Transverse colon (tissue), 4 donors: Measurements from ENCODE around the gene DCP1B. TPM values are rescaled to one million over a fixed set of nuclear protein-coding genes. Genes with fewer than 3 reads are reported as not detected.

Experiments
- DNase-seq: peaks from one replicate; pipeline ENCODE4 v3.0.0-alpha.2; 2019
- H3K27ac ChIP-seq, 4 donors: fragments of 200-600 bp; sonication (generic); 2 replicates each; pipeline ENCODE4 v1.5.1; 2016 to 2018; ENCODE audit warnings: inconsistent platforms in 4 of 4
- H3K27me3 ChIP-seq: fragments of 200-600 bp; sonication (generic); 2 replicates; pipeline ENCODE4 v1.5.1; 2017; ENCODE audit warnings: inconsistent platforms
- H3K36me3 ChIP-seq, 4 donors: fragments of 200-600 bp; sonication (generic); 2 replicates each; pipeline ENCODE4 v1.5.1; 2017 to 2019; ENCODE audit warnings: inconsistent platforms in 4 of 4
- H3K4me1 ChIP-seq, 4 donors: fragments of 200-600 bp; sonication (generic); 2 replicates each; pipeline ENCODE4 v1.5.1; 2017 to 2020; ENCODE audit warnings: inconsistent platforms in 4 of 4
- H3K4me3 ChIP-seq, 4 donors: fragments of 200-600 bp; sonication (generic); 1 replicate in 1 of 4; 2 replicates in 3 of 4; pipeline versions ENCODE4 v1.5.1 to v1.6.1; 2017 to 2019; ENCODE audit warnings: inconsistent platforms in 4 of 4
- H3K9me3 ChIP-seq, 2 donors: fragments of 200-600 bp; sonication (generic); 2 replicates each; pipeline ENCODE4 v1.5.1; 2017 to 2019; ENCODE audit warnings: inconsistent platforms in 2 of 2
- EP300 ChIP-seq: sonication (generic); formaldehyde crosslinking; IDR thresholded peaks from one replicate; pipeline ENCODE4 v1.6.1; 2017; ENCODE audit warnings: antibody characterized with exemption, low read depth
- POLR2A ChIP-seq: fragments of 450-650 bp; IDR thresholded peaks from one replicate; pipeline ENCODE4 v1.6.1; 2016; ENCODE audit warnings: antibody characterized with exemption, mild to moderate bottlenecking, moderate library complexity
- POLR2AphosphoS5 ChIP-seq, 3 donors: sonication (generic); formaldehyde crosslinking; IDR thresholded peaks; one replicate each; pipeline ENCODE4 v1.6.1; 2016; ENCODE audit warnings: antibody characterized with exemption in 3 of 3
- WGBS, 2 donors: methylation state at CpG; one replicate each; pipeline ENCODE4 v1.1.5; 2018; ENCODE audit warnings: low coverage in 1 of 2; 5-methylcytosine and 5-hydroxymethylcytosine counted together
- in situ Hi-C, 4 donors: fragments of 200-750 bp; cut with MboI; loops; one replicate each; pipeline versions ENCODE4 v1.15.0 to v1.15.1; 2017; ENCODE audit warnings: low sequenced_read_pairs in 3 of 4, low pct_ligation_motif_present in 1 of 4, low pct_unique_long_range_greater_than_20kb in 1 of 4
- intact Hi-C: fragments of 100-400 bp; cut with DNase I; formaldehyde crosslinking; loops from one replicate; pipeline ENCODE4 v1.15.1; 2023; ENCODE audit warnings: low total_unique reads
- total RNA-seq, 4 donors: library from RNA; depleted of rRNA; stranded (reverse); fragments of >200 nt; gene quantifications; one replicate each; pipeline ENCODE4 v1.1.0, GENCODE V29; 2016
- TF ChIP-seq, protein P1 (sequence below), 5 experiments: fragments of 200-600 bp in 3 of 5; fragments of 450-650 bp in 2 of 5; sonication (generic) in 3 of 5; IDR thresholded peaks; 1 replicate in 2 of 5; 2 replicates in 3 of 5; pipeline ENCODE4 v1.5.1; 2016 to 2017; ENCODE audit warnings: antibody characterized with exemption in 5 of 5, inconsistent platforms in 3 of 5, mild to moderate bottlenecking in 2 of 5, moderate library complexity in 1 of 5

The DCP1B gene
- total RNA-seq, 4 donors from 2014 or later = 17.3 to 26.2 (median 20.6) TPM

DNA sequence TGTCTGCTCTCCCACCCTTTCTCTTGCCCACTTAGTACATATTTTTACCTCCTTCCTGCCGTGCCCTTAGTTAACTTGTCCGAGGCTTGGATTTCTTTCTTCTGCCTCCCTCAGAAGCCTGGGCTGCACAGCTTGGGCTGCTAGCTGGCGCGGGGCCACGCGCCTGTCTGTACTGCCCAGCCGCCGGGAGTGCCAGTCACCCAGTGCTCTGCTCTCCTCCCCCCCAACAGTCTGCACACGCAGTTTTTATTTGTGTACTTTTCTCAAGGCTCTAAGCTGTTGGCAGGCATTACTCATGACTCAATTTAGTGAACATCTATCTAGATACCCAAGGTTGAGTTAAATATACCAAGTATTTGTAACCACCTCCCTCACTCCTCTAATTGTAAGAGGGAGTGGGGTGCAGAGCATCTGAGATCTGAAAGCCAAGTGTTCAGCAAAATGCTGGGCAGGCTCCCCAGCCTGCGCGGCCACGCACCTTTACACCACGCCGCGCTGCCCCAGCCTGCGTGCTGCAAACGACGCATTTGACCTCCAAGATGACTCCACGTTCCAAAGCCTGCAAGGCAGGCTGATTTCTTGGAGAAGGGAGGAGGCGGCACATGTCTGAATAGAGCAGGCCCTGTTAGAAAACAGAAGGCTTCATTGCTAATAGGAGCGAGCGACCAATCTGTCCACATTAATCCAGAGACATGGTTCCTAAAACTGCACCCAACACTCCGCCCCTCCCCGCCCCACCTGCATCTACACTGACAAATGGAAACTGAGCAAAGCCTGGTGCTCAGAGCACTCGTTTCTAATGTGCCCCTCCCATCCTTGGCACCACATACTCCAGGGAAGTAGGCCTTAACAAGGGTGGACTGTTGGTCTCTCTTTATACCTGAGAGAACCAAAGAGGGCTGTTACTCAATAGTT is 67.6 kb downstream of the DCP1B start:
- DNase-seq = peak; percentile 87
- peaks cover 0 to 8% (median 3%) of the 10 kb centered on the region in 4 donors for H3K36me3 ChIP-seq
- H3K27me3 ChIP-seq = no peaks in the 10 kb centered on the region
- 48 to 54% methylated on average over 13 to 25 of the region's 25 CpGs for WGBS, 2 donors
- intact Hi-C loops (no loop called here), in situ Hi-C loops (loop anchor here (5.0 to 10.0 kb wide), 7 partner anchors 98 to 284 kb away; no protein-coding TSS in a partner anchor)
- TF ChIP-seq, protein P1, sequence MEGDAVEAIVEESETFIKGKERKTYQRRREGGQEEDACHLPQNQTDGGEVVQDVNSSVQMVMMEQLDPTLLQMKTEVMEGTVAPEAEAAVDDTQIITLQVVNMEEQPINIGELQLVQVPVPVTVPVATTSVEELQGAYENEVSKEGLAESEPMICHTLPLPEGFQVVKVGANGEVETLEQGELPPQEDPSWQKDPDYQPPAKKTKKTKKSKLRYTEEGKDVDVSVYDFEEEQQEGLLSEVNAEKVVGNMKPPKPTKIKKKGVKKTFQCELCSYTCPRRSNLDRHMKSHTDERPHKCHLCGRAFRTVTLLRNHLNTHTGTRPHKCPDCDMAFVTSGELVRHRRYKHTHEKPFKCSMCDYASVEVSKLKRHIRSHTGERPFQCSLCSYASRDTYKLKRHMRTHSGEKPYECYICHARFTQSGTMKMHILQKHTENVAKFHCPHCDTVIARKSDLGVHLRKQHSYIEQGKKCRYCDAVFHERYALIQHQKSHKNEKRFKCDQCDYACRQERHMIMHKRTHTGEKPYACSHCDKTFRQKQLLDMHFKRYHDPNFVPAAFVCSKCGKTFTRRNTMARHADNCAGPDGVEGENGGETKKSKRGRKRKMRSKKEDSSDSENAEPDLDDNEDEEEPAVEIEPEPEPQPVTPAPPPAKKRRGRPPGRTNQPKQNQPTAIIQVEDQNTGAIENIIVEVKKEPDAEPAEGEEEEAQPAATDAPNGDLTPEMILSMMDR (IDR thresholded peaks at IDR 0.05) = no peak
- TF ChIP-seq POLR2A (peak; percentile 75), POLR2AphosphoS5 (IDR thresholded peaks at IDR 0.05) (peak; percentile 48 to 76 (median 64))
- H3K9me3 ChIP-seq = no peaks in the 10 kb centered on the region
- peaks cover 32 to 75% (median 61%) of the 10 kb centered on the region in 4 donors for H3K4me1 ChIP-seq
- peak overlapping the region; percentile 83 to 91 (median 88) for H3K27ac ChIP-seq
- H3K4me3 ChIP-seq = peak overlapping the region in 2 of 4 donors; percentile 18 to 27

DNA sequence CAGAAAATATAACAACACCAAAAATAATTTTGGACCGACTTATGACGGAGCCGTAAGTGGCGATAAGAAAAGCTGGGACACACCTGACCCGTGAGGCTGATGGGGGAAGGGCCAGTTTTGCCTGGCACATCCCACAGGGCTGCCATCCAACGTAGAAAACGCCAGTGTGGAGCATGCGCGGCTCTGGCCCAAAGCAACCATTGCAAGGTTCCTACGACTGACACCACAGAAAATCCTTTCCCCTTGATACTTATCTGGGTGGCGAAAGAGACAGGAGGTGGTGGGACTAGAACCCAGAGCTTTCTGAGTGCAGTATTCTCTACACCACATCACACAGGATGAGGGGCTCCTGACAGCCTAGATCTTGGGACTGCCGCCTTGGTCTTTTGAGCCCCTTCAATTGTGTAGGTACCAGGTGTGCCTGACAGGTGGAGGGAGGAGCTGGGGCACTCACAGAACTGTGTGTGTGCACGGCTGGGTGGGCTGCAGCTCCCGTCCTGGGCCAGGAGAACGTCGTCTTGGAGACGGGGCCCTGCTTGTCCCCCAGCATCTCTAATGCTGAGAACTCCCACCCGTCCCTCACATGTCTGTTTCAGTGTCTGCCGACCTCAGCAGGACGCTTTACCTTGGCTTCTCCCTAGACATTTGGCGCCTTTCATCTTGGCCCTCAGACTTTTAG is 68.4 kb downstream of the DCP1B start:
- peak overlapping the region in 2 of 4 donors; percentile 18 to 27 for H3K4me3 ChIP-seq
- 52 to 70% methylated on average over 5 to 21 of the region's 21 CpGs for WGBS, 2 donors
- peak overlapping the region; percentile 83 to 91 (median 88) for H3K27ac ChIP-seq
- H3K4me1 ChIP-seq = peaks cover 32 to 75% (median 62%) of the 10 kb centered on the region in 4 donors
- no peaks in the 10 kb centered on the region for H3K36me3 ChIP-seq
- TF ChIP-seq, protein P1 (IDR thresholded peaks at IDR 0.05) = no peak
- TF ChIP-seq EP300 (no peak), POLR2AphosphoS5 (IDR thresholded peaks at IDR 0.05) (no peak), POLR2A (no peak)
- H3K27me3 ChIP-seq = no peaks in the 10 kb centered on the region
- DNase-seq = no peak
- intact Hi-C loops = no loop called here
- in situ Hi-C loops = loop anchor here (5.0 to 10.0 kb wide), 7 partner anchors 99 to 284 kb away; no protein-coding TSS in a partner anchor
- no peaks in the 10 kb centered on the region for H3K9me3 ChIP-seq

GRCh38 chr12:1935242-1935641 is 69.0 kb downstream of the DCP1B start:
- intact Hi-C loops (no loop called here), in situ Hi-C loops (loop anchor here (5.0 to 10.0 kb wide), 7 partner anchors 100 to 283 kb away; no protein-coding TSS in a partner anchor)
- no peak for DNase-seq
- TF ChIP-seq, protein P1 (IDR thresholded peaks at IDR 0.05) = no peak
- TF ChIP-seq POLR2AphosphoS5 (IDR thresholded peaks at IDR 0.05) = no peak
- TF ChIP-seq POLR2A = no peak
- no peak for TF ChIP-seq EP300
- Histone ChIP-seq H3K27ac (peak overlapping the region in 3 of 4 donors; percentile 83 to 91 (median 88)), H3K27me3 (no peaks in the 10 kb centered on the region), H3K36me3 (no peaks in the 10 kb centered on the region), H3K9me3 (no peaks in the 10 kb centered on the region), H3K4me3 (peak overlapping the region in 1 of 4 donors; percentile 27), H3K4me1 (peaks cover 32 to 74% (median 62%) of the 10 kb centered on the region in 4 donors)
- 57 to 69% methylated on average over 4 to 10 of the region's 10 CpGs for WGBS, 2 donors

- no peak for TF ChIP-seq EP300
- no peak for TF ChIP-seq POLR2A
- TF ChIP-seq, protein P1 (IDR thresholded peaks at IDR 0.05) = no peak
- no peak for TF ChIP-seq POLR2AphosphoS5 (IDR thresholded peaks at IDR 0.05)
- in situ Hi-C loops = loop anchor here (5.0 to 10.0 kb wide), 7 partner anchors 100 to 283 kb away; no protein-coding TSS in a partner anchor
Measured at GRCh38 chr12:1934831-1935230, 69.4 kb downstream of the DCP1B start.

More at GRCh38 chr12:1934831-1935230, 69.4 kb downstream of the DCP1B start:
- WGBS, 2 donors = 75 to 85% methylated on average over 5 to 12 of the region's 12 CpGs
- intact Hi-C loops = no loop called here
- no peaks in the 10 kb centered on the region for H3K9me3 ChIP-seq
- peak overlapping the region in 1 of 4 donors; percentile 88 for H3K27ac ChIP-seq
- H3K4me1 ChIP-seq = peaks cover 32 to 69% (median 60%) of the 10 kb centered on the region in 4 donors
- DNase-seq = no peak
- H3K4me3 ChIP-seq = no peak overlapping the region
- no peaks in the 10 kb centered on the region for H3K27me3 ChIP-seq
- no peaks in the 10 kb centered on the region for H3K36me3 ChIP-seq
